HEK293 (cell line): ENCODE data around the gene PASK.

Experiments used
- BCL11A ChIP-seq: fragments of 450-650 bp; formaldehyde crosslinking; IDR thresholded peaks from 2 replicates; pipeline ENCODE4 v1.5.1; 2016; ENCODE audit warnings: low read depth, missing biosample characterization, missing genetic modification characterization
- CTCF ChIP-seq: fragments of 450-650 bp; formaldehyde crosslinking; IDR thresholded peaks from 2 replicates; pipeline ENCODE4 v1.5.1; 2016; ENCODE audit warnings: missing biosample characterization, missing genetic modification characterization
- GLI4 ChIP-seq: fragments of 450-650 bp; formaldehyde crosslinking; IDR thresholded peaks from 2 replicates; pipeline ENCODE4 v1.5.1; 2016; ENCODE audit warnings: missing biosample characterization, missing genetic modification characterization
- MEIS1 ChIP-seq: sonication (generic); formaldehyde crosslinking; IDR thresholded peaks from 2 replicates; pipeline ENCODE4 v1.8.1; 2022; ENCODE audit warnings: missing genetic modification reagents, mild to moderate bottlenecking, borderline replicate concordance
- REPIN1 ChIP-seq: fragments of 450-650 bp; formaldehyde crosslinking; IDR thresholded peaks from 2 replicates; pipeline ENCODE4 v1.5.1; 2017; ENCODE audit warnings: missing biosample characterization, missing genetic modification characterization, low read depth
- SCRT1 ChIP-seq: fragments of 450-650 bp; formaldehyde crosslinking; IDR thresholded peaks from 2 replicates; pipeline ENCODE4 v1.5.1; 2016; ENCODE audit warnings: missing biosample characterization, missing genetic modification characterization, borderline replicate concordance
- YY2 ChIP-seq: fragments of 450-650 bp; formaldehyde crosslinking; IDR thresholded peaks from 2 replicates; pipeline ENCODE4 v1.5.1; 2016; ENCODE audit warnings: missing biosample characterization, missing genetic modification characterization
- ZBTB11 ChIP-seq: fragments of 450-650 bp; formaldehyde crosslinking; conservative IDR thresholded peaks from 2 replicates; pipeline ENCODE4 v1.5.1; 2016; ENCODE audit warnings: low read depth, missing biosample characterization, missing genetic modification characterization
- ZNF184 ChIP-seq: fragments of 450-650 bp; IDR thresholded peaks from 2 replicates; pipeline ENCODE4 v1.5.1; 2018; ENCODE audit warnings: missing biosample characterization, mild to moderate bottlenecking, missing genetic modification characterization
- ZNF24 ChIP-seq: fragments of 450-650 bp; formaldehyde crosslinking; IDR thresholded peaks from 2 replicates; pipeline ENCODE4 v1.5.1; 2016; ENCODE audit warnings: missing biosample characterization, missing genetic modification characterization
- ZNF354C ChIP-seq: fragments of 450-650 bp; formaldehyde crosslinking; IDR thresholded peaks from 2 replicates; pipeline ENCODE4 v1.5.1; 2016; ENCODE audit warnings: missing biosample characterization, missing genetic modification characterization, low read depth, borderline replicate concordance
- ZNF433 ChIP-seq: fragments of 450-650 bp; formaldehyde crosslinking; IDR thresholded peaks from 2 replicates; pipeline ENCODE4 v1.5.1; 2016; ENCODE audit warnings: missing biosample characterization, missing genetic modification characterization, low read depth
- ZNF707 ChIP-seq: fragments of 450-650 bp; formaldehyde crosslinking; IDR thresholded peaks from 2 replicates; pipeline ENCODE4 v1.5.1; 2016; ENCODE audit warnings: missing biosample characterization, missing genetic modification characterization
- ZSCAN18 ChIP-seq: fragments of 450-650 bp; formaldehyde crosslinking; IDR thresholded peaks from 2 replicates; pipeline ENCODE4 v1.5.1; 2016; ENCODE audit warnings: missing biosample characterization, missing genetic modification characterization

GRCh38 chr2:241189093-241189855 is 40.0 kb upstream of the PASK start:
- TF ChIP-seq CTCF (tag by site-specific recombination) (no peak), SCRT1 (tag by site-specific recombination) (no peak), ZNF707 (tag by site-specific recombination) (no peak), ZNF433 (tag by site-specific recombination) (no peak), REPIN1 (tag by site-specific recombination) (no peak), ZNF24 (tag by site-specific recombination) (no peak), ZBTB11 (tag by site-specific recombination) (no peak), MEIS1 (CRISPR knock-in tag) (no peak), BCL11A (tag by site-specific recombination) (no peak), YY2 (tag by site-specific recombination) (no peak), ZSCAN18 (tag by site-specific recombination) (no peak), GLI4 (tag by site-specific recombination) (no peak), ZNF184 (no peak), ZNF354C (tag by site-specific recombination) (no peak)
